ENCODE results near the gene FAM136A.
A peak's percentile ranks its signal among the peaks of the same experiment; 100 is the strongest.
"Not testable (repeated sequence)": the region's sequence is repeated elsewhere in the genome, so short reads cannot be mapped to it uniquely, and the experiment has no call there.

The FAM136A gene

GRCh38 chr2:70314640-70315039 is 12.8 kb upstream of the FAM136A start:
- Histone ChIP-seq H3K9me3 (ENCODE audit: control insufficient read depth, insufficient read depth, low read length) (no peaks in the 10 kb centered on the region), H3K4me1 (ENCODE audit: insufficient read depth, low read length) (no peaks in the 10 kb centered on the region), H3K9ac (ENCODE audit: low read depth, low read length) (no peak overlapping the region), H3K36me3 (ENCODE audit: insufficient read depth, low read length) (no peaks in the 10 kb centered on the region)

- H3K4me1 ChIP-seq (ENCODE audit: insufficient read depth, low read length): no peaks in the 10 kb centered on the region
- no peak overlapping the region for H3K9ac ChIP-seq (ENCODE audit: low read depth, low read length)
- no peaks in the 10 kb centered on the region for H3K9me3 ChIP-seq (ENCODE audit: control insufficient read depth, insufficient read depth, low read length)
- no peaks in the 10 kb centered on the region for H3K36me3 ChIP-seq (ENCODE audit: insufficient read depth, low read length)
Measured at GRCh38 chr2:70312560-70312959, 10.7 kb upstream of the FAM136A start.

- Histone ChIP-seq H3K4me1 (ENCODE audit: insufficient read depth, low read length) (no peaks in the 10 kb centered on the region), H3K9me3 (ENCODE audit: control insufficient read depth, insufficient read depth, low read length) (no peaks in the 10 kb centered on the region), H3K9ac (ENCODE audit: low read depth, low read length) (no peak overlapping the region), H3K36me3 (ENCODE audit: insufficient read depth, low read length) (no peaks in the 10 kb centered on the region)
Measured at GRCh38 chr2:70310899-70311298, 9.0 kb upstream of the FAM136A start.

- Histone ChIP-seq H3K36me3 (ENCODE audit: insufficient read depth, low read length) (no peaks in the 10 kb centered on the region), H3K4me1 (ENCODE audit: insufficient read depth, low read length) (0 out of 2 replicates have a peak, but pooled peaks cover 7% of the 10 kb centered on the region), H3K9ac (ENCODE audit: low read depth, low read length) (no peak overlapping the region), H3K9me3 (ENCODE audit: control insufficient read depth, insufficient read depth, low read length) (no peaks in the 10 kb centered on the region)
Measured at GRCh38 chr2:70305531-70305930, 3.7 kb upstream of the FAM136A start.

GRCh38 chr2:70304498-70304897 is 2.6 kb upstream of the FAM136A start:
- 0 out of 2 replicates have a peak, but pooled peaks cover 7% of the 10 kb centered on the region for H3K4me1 ChIP-seq (ENCODE audit: insufficient read depth, low read length)
- H3K36me3 ChIP-seq (ENCODE audit: insufficient read depth, low read length): 0 out of 2 replicates have a peak, but pooled peaks cover 2% of the 10 kb centered on the region
- no peak overlapping the region for H3K9ac ChIP-seq (ENCODE audit: low read depth, low read length)
- no peaks in the 10 kb centered on the region for H3K9me3 ChIP-seq (ENCODE audit: control insufficient read depth, insufficient read depth, low read length)

- no peaks in the 10 kb centered on the region for H3K9me3 ChIP-seq (ENCODE audit: control insufficient read depth, insufficient read depth, low read length)
- no peak overlapping the region for H3K9ac ChIP-seq (ENCODE audit: low read depth, low read length)
- 0 out of 2 replicates have a peak, but pooled peaks cover 7% of the 10 kb centered on the region for H3K4me1 ChIP-seq (ENCODE audit: insufficient read depth, low read length)
- H3K36me3 ChIP-seq (ENCODE audit: insufficient read depth, low read length): peaks cover 7% of the 10 kb centered on the region; the same call in 1 of the 2 replicates
Measured at GRCh38 chr2:70303186-70303585, 1.3 kb upstream of the FAM136A start.

- not testable (repeated sequence) for H3K9me3 ChIP-seq (ENCODE audit: control insufficient read depth, insufficient read depth, low read length); H3K9ac ChIP-seq (ENCODE audit: low read depth, low read length); H3K36me3 ChIP-seq (ENCODE audit: insufficient read depth, low read length); H3K4me1 ChIP-seq (ENCODE audit: insufficient read depth, low read length)
Measured at GRCh38 chr2:70302195-70302546, 304 bp upstream of the FAM136A start.

GRCh38 chr2:70300771-70301343 is 1.0 kb downstream of the FAM136A start:
- Histone ChIP-seq H3K9me3 (ENCODE audit: control insufficient read depth, insufficient read depth, low read length) (no peaks in the 10 kb centered on the region), H3K36me3 (ENCODE audit: insufficient read depth, low read length) (peaks cover 7% of the 10 kb centered on the region; the same call in 1 of the 2 replicates), H3K4me1 (ENCODE audit: insufficient read depth, low read length) (0 out of 2 replicates have a peak, but pooled peaks cover 7% of the 10 kb centered on the region), H3K9ac (ENCODE audit: low read depth, low read length) (peak overlapping the region; percentile 86)

GRCh38 chr2:70297828-70298227 is 4.0 kb downstream of the FAM136A start:
- H3K4me1 ChIP-seq (ENCODE audit: insufficient read depth, low read length); H3K36me3 ChIP-seq (ENCODE audit: insufficient read depth, low read length); H3K9ac ChIP-seq (ENCODE audit: low read depth, low read length): not testable (repeated sequence)

GRCh38 chr2:70283500-70284191 is 18.2 kb downstream of the FAM136A start:
- H3K9me3 ChIP-seq (ENCODE audit: control insufficient read depth, insufficient read depth, low read length): no peaks in the 10 kb centered on the region
- H3K4me1 ChIP-seq (ENCODE audit: insufficient read depth, low read length): no peaks in the 10 kb centered on the region
- peaks cover 40% of the 10 kb centered on the region for H3K36me3 ChIP-seq (ENCODE audit: insufficient read depth, low read length)
- no peak overlapping the region for H3K9ac ChIP-seq (ENCODE audit: low read depth, low read length)

More at GRCh38 chr2:70297828-70298227, 4.0 kb downstream of the FAM136A start:
- H3K9me3 ChIP-seq (ENCODE audit: control insufficient read depth, insufficient read depth, low read length): not testable (repeated sequence)

GRCh38 chr2:70282439-70282838 is 19.4 kb downstream of the FAM136A start:
- Histone ChIP-seq H3K36me3 (ENCODE audit: insufficient read depth, low read length) (peaks cover 32% of the 10 kb centered on the region), H3K9me3 (ENCODE audit: control insufficient read depth, insufficient read depth, low read length) (no peaks in the 10 kb centered on the region), H3K4me1 (ENCODE audit: insufficient read depth, low read length) (no peaks in the 10 kb centered on the region), H3K9ac (ENCODE audit: low read depth, low read length) (no peak overlapping the region)

- Histone ChIP-seq H3K36me3 (ENCODE audit: insufficient read depth, low read length) (peaks cover 19% of the 10 kb centered on the region), H3K9me3 (ENCODE audit: control insufficient read depth, insufficient read depth, low read length) (no peaks in the 10 kb centered on the region), H3K4me1 (ENCODE audit: insufficient read depth, low read length) (no peaks in the 10 kb centered on the region), H3K9ac (ENCODE audit: low read depth, low read length) (no peak overlapping the region)
Measured at GRCh38 chr2:70280242-70280798, 21.5 kb downstream of the FAM136A start.

GRCh38 chr2:70270323-70270722 is 31.5 kb downstream of the FAM136A start:
- Histone ChIP-seq H3K9me3 (ENCODE audit: control insufficient read depth, insufficient read depth, low read length) (no peaks in the 10 kb centered on the region), H3K9ac (ENCODE audit: low read depth, low read length) (no peak overlapping the region), H3K4me1 (ENCODE audit: insufficient read depth, low read length) (no peaks in the 10 kb centered on the region), H3K36me3 (ENCODE audit: insufficient read depth, low read length) (no peaks in the 10 kb centered on the region; the same call in 1 of the 2 replicates)

GRCh38 chr2:70269422-70270302 is 32.2 kb downstream of the FAM136A start:
- not testable (repeated sequence) for H3K9ac ChIP-seq (ENCODE audit: low read depth, low read length); H3K4me1 ChIP-seq (ENCODE audit: insufficient read depth, low read length); H3K9me3 ChIP-seq (ENCODE audit: control insufficient read depth, insufficient read depth, low read length); H3K36me3 ChIP-seq (ENCODE audit: insufficient read depth, low read length)
